ENCODE data around the gene MARK2.

MARK2 gene

GRCh38 chr11:63911876-63912275 is 73.0 kb downstream of the MARK2 start:
- DNase-seq: no peak

GRCh38 chr11:63912678-63913077 is 73.8 kb downstream of the MARK2 start:
- DNase-seq: no peak

- no peak for DNase-seq
Measured at GRCh38 chr11:63913866-63914830, 75.2 kb downstream of the MARK2 start.

- DNase-seq: no peak
Measured at GRCh38 chr11:63914896-63915691, 76.2 kb downstream of the MARK2 start.

- DNase-seq: peak; percentile 15
Measured at GRCh38 chr11:63915961-63916836, 77.3 kb downstream of the MARK2 start.

- peak; percentile 89 for DNase-seq
Measured at GRCh38 chr11:63916837-63917691, 78.2 kb downstream of the MARK2 start, which contains the start of gene RCOR2. Gene RCOR2 (minus strand): TSS chr11:63917164. CDS start chr11:63916456, 708 bp downstream.

- DNase-seq: peak; percentile 64
Measured at GRCh38 chr11:63917692-63918506, 79.0 kb downstream of the MARK2 start.

- DNase-seq: peak; percentile 34
Measured at GRCh38 chr11:63918507-63919191, 79.7 kb downstream of the MARK2 start.

- peak; percentile 29 for DNase-seq
Measured at GRCh38 chr11:63919267-63920125, 80.6 kb downstream of the MARK2 start.

- no peak for DNase-seq
Measured at GRCh38 chr11:63920126-63920938, 81.4 kb downstream of the MARK2 start.

GRCh38 chr11:63920939-63921417 is 82.1 kb downstream of the MARK2 start:
- no peak for DNase-seq

- DNase-seq: no peak
Measured at GRCh38 chr11:63922673-63923192, 83.8 kb downstream of the MARK2 start.

GRCh38 chr11:63923319-63923718 is 84.4 kb downstream of the MARK2 start:
- no peak for DNase-seq

- DNase-seq: no peak
Measured at GRCh38 chr11:63929616-63930015, 90.7 kb downstream of the MARK2 start.

GRCh38 chr11:63931045-63931444 is 92.1 kb downstream of the MARK2 start:
- DNase-seq: no peak

GRCh38 chr11:63931876-63932275 is 93.0 kb downstream of the MARK2 start:
- no peak for DNase-seq

GRCh38 chr11:63933459-63933858 is 94.5 kb downstream of the MARK2 start:
- DNase-seq: no peak

Data from HCEC 1CT (cell line).